Choroid plexus epithelial cell (primary cell): ENCODE measurements around the gene ABHD16B.
A peak's percentile ranks its signal among the peaks of the same experiment; 100 is the strongest.

Source experiments
- DNase-seq: peaks from one replicate; pipeline ENCODE4 v3.0.0-alpha.2; 2010; ENCODE audit warnings: low read depth
- H3K4me3 ChIP-seq: 2 replicates; pipeline ENCODE4 v1.5.1; 2011; ENCODE audit warnings: low read depth, mild to moderate bottlenecking, control low read depth, low read length, moderate library complexity
- CTCF ChIP-seq: conservative IDR thresholded peaks from 2 replicates; pipeline ENCODE4 v1.5.1; 2011; ENCODE audit warnings: low read depth, mild to moderate bottlenecking, control low read depth, inconsistent platforms, low read length, moderate library complexity

The ABHD16B gene

GRCh38 chr20:63895202-63895951, 34.1 kb downstream of the ABHD16B start:
- DNase-seq: no peak
- TF ChIP-seq CTCF: no peak
- H3K4me3 ChIP-seq: peak overlapping the region; percentile 67

GRCh38 chr20:63895952-63896263, 34.6 kb downstream of the ABHD16B start:
- DNase-seq: peak; percentile 47
- peak overlapping the region; percentile 67 for H3K4me3 ChIP-seq
- no peak for TF ChIP-seq CTCF

GRCh38 chr20:63896264-63897105, 35.2 kb downstream of the ABHD16B start:
- DNase-seq: no peak
- H3K4me3 ChIP-seq: peak overlapping the region; percentile 67
- no peak for TF ChIP-seq CTCF

- H3K4me3 ChIP-seq: no peak overlapping the region
- no peak for DNase-seq
- TF ChIP-seq CTCF: no peak
These were observed 36.8 kb downstream of the ABHD16B start for GRCh38 chr20:63897978-63898561.

- H3K4me3 ChIP-seq: no peak overlapping the region
- TF ChIP-seq CTCF: no peak
- no peak for DNase-seq
These were observed 37.7 kb downstream of the ABHD16B start for GRCh38 chr20:63898882-63899558.

- DNase-seq: no peak
- H3K4me3 ChIP-seq: no peak overlapping the region
- TF ChIP-seq CTCF: no peak
These were observed 39.1 kb downstream of the ABHD16B start for GRCh38 chr20:63900413-63900812.
